HepG2 (cell line): ENCODE measurements around the gene NSMF. TPM values are rescaled to one million over a fixed set of nuclear protein-coding genes. Genes with fewer than 3 reads are reported as not detected.

Experiments
- FOXK1 ChIP-seq: sonication (generic); formaldehyde crosslinking; IDR thresholded peaks from 2 replicates; pipeline ENCODE4 v1.4.0; 2020; ENCODE audit warnings: low read depth, missing genetic modification reagents, borderline replicate concordance
- FOXO4 ChIP-seq: sonication (generic); formaldehyde crosslinking; conservative IDR thresholded peaks from 2 replicates; pipeline ENCODE4 v1.8.1; 2023; ENCODE audit warnings: missing genetic modification reagents
- HDAC6 ChIP-seq: fragments of 200-600 bp; sonication (generic); IDR thresholded peaks from 2 replicates; pipeline ENCODE4 v1.7.0; 2017; ENCODE audit warnings: mild to moderate bottlenecking, antibody characterized with exemption, low read length, low read depth
- HNRNPLL ChIP-seq: fragments of 200-400 bp; formaldehyde crosslinking; IDR thresholded peaks from 2 replicates; pipeline ENCODE4 v1.6.1; 2017; ENCODE audit warnings: mild to moderate bottlenecking, low read depth, low read length; ENCODE audit not compliant: poor library complexity, severe bottlenecking
- KDM2A ChIP-seq: sonication (generic); formaldehyde crosslinking; IDR thresholded peaks from 2 replicates; pipeline ENCODE4 v1.4.0; 2020; ENCODE audit warnings: low read depth, missing genetic modification reagents, borderline replicate concordance
- MED8 ChIP-seq: sonication (generic); formaldehyde crosslinking; IDR thresholded peaks from 2 replicates; pipeline ENCODE4 v1.8.1; 2023; ENCODE audit warnings: mild to moderate bottlenecking, missing genetic modification reagents; ENCODE audit not compliant: insufficient replicate concordance
- MTA3 ChIP-seq: sonication (generic); formaldehyde crosslinking; IDR thresholded peaks from 2 replicates; pipeline ENCODE4 v1.4.0; 2020; ENCODE audit warnings: missing genetic modification reagents
- PHF5A ChIP-seq: IDR thresholded peaks from one replicate; pipeline ENCODE4 v1.6.1; 2018; ENCODE audit warnings: low read depth, missing genetic modification reagents; ENCODE audit not compliant: unreplicated experiment
- RFX5 ChIP-seq: IDR thresholded peaks from 2 replicates; pipeline ENCODE4 v1.6.1; 2011; ENCODE audit warnings: low read depth, low read length, improper control_type of control experiment
- SIX4 ChIP-seq: sonication (generic); formaldehyde crosslinking; IDR thresholded peaks from 2 replicates; pipeline ENCODE4 v1.4.0; 2020; ENCODE audit warnings: missing genetic modification reagents
- SRY ChIP-seq: sonication (generic); formaldehyde crosslinking; IDR thresholded peaks from 2 replicates; pipeline ENCODE4 v1.8.0; 2022; ENCODE audit warnings: mild to moderate bottlenecking, missing genetic modification reagents
- STAT6 ChIP-seq: sonication (generic); formaldehyde crosslinking; IDR thresholded peaks from 2 replicates; pipeline ENCODE4 v1.4.0; 2020; ENCODE audit warnings: missing genetic modification reagents, mild to moderate bottlenecking, borderline replicate concordance
- TOE1 ChIP-seq: sonication (generic); formaldehyde crosslinking; IDR thresholded peaks from 2 replicates; pipeline ENCODE4 v1.4.0; 2020; ENCODE audit warnings: mild to moderate bottlenecking, missing genetic modification reagents
- ZBTB7B ChIP-seq: sonication (generic); formaldehyde crosslinking; IDR thresholded peaks from 2 replicates; pipeline ENCODE4 v1.4.0; 2020; ENCODE audit warnings: missing genetic modification reagents
- ZNF121 ChIP-seq: sonication (generic); formaldehyde crosslinking; IDR thresholded peaks from 2 replicates; pipeline ENCODE4 v1.5.0; 2020; ENCODE audit warnings: mild to moderate bottlenecking, missing genetic modification reagents
- ZNF180 ChIP-seq: sonication (generic); formaldehyde crosslinking; IDR thresholded peaks from 2 replicates; pipeline ENCODE4 v1.4.0; 2020; ENCODE audit warnings: low read depth, missing genetic modification reagents, borderline replicate concordance
- ZNF501 ChIP-seq: sonication (generic); formaldehyde crosslinking; IDR thresholded peaks from 2 replicates; pipeline ENCODE4 v1.5.1; 2020; ENCODE audit warnings: mild to moderate bottlenecking, moderate library complexity, missing genetic modification reagents
- ZNF549 ChIP-seq: sonication (generic); formaldehyde crosslinking; IDR thresholded peaks from 2 replicates; pipeline ENCODE4 v1.5.0; 2020; ENCODE audit warnings: missing genetic modification reagents
- ZNF552 ChIP-seq: sonication (generic); formaldehyde crosslinking; IDR thresholded peaks from 2 replicates; pipeline ENCODE4 v1.9.0; 2022; ENCODE audit warnings: missing genetic modification reagents, mild to moderate bottlenecking, borderline replicate concordance
- ZNF580 ChIP-seq: IDR thresholded peaks from 2 replicates; pipeline ENCODE4 v1.6.1; 2016; ENCODE audit warnings: low read depth, borderline replicate concordance
- ZNF629 ChIP-seq: sonication (generic); formaldehyde crosslinking; conservative IDR thresholded peaks from 2 replicates; pipeline ENCODE4 v1.5.0; 2020; ENCODE audit warnings: missing genetic modification reagents
- ZNF672 ChIP-seq: sonication (generic); formaldehyde crosslinking; IDR thresholded peaks from 2 replicates; pipeline ENCODE4 v1.8.1; 2022; ENCODE audit warnings: missing genetic modification reagents
- ZNF772 ChIP-seq: sonication (generic); formaldehyde crosslinking; IDR thresholded peaks from 2 replicates; pipeline ENCODE4 v1.5.0; 2020; ENCODE audit warnings: mild to moderate bottlenecking, missing genetic modification reagents
- polyA plus RNA-seq, 8 experiments: library from polyadenylated mRNA; depleted of rRNA in 3 of 8; stranded (reverse) in 7 of 8; unstranded in 1 of 8; fragments of >200 nt; fragmentation: Illumina TruSeq in 4 of 8; extraction: Trizol in 4 of 8; gene quantifications; 2 replicates each; pipeline versions ENCODE4 v1.2.1 to v1.2.3, GENCODE V29; 2011 to 2016; ENCODE audit warnings: low read depth in 4 of 8, missing spikeins in 1 of 8, mixed read lengths in 1 of 8; ENCODE audit not compliant: insufficient read depth in 1 of 8
- total RNA-seq, 5 experiments: library from RNA; depleted of rRNA; stranded (reverse); fragments of >200 nt; fragmentation: Illumina TruSeq; extraction: Trizol; gene quantifications; 2 replicates each; pipeline ENCODE4 v1.2.3, GENCODE V29; 2016; ENCODE audit warnings: low read depth in 1 of 5
- TF ChIP-seq, protein P1 (sequence below): sonication (generic); formaldehyde crosslinking; IDR thresholded peaks from 2 replicates; pipeline ENCODE4 v1.5.0; 2020; ENCODE audit warnings: missing genetic modification reagents

NSMF gene
- total and polyA plus RNA-seq, 2 of the 13 experiments (the other 11 are each of a cell fraction or from before 2014, with no cell fraction given) = 44.3 to 183 TPM

GRCh38 chr9:137422604-137423513 is 36.3 kb downstream of the NSMF start, which contains the start of the genes EXD3 and NOXA1 (continued):
- TF ChIP-seq, protein P1, sequence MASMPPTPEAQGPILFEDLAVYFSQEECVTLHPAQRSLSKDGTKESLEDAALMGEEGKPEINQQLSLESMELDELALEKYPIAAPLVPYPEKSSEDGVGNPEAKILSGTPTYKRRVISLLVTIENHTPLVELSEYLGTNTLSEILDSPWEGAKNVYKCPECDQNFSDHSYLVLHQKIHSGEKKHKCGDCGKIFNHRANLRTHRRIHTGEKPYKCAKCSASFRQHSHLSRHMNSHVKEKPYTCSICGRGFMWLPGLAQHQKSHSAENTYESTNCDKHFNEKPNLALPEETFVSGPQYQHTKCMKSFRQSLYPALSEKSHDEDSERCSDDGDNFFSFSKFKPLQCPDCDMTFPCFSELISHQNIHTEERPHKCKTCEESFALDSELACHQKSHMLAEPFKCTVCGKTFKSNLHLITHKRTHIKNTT (CRISPR knock-in tag) = no peak
- TF ChIP-seq PHF5A (CRISPR knock-in tag) (peak; percentile 84), MED8 (peak; percentile 73), SRY (CRISPR knock-in tag) (no peak), ZNF672 (CRISPR knock-in tag) (0 out of 2 replicates have a peak, but pooled peaks have one; percentile 93), HDAC6 (no peak), ZNF121 (CRISPR knock-in tag) (peak; percentile 58; the same call in 1 of the 2 replicates), ZNF180 (CRISPR knock-in tag) (no peak), TOE1 (no peak; the same call in 1 of the 2 replicates), MTA3 (CRISPR knock-in tag) (no peak), STAT6 (CRISPR knock-in tag) (no peak), SIX4 (CRISPR knock-in tag) (0 out of 2 replicates have a peak, but pooled peaks have one; percentile 36), FOXO4 (CRISPR knock-in tag) (no peak), ZNF501 (CRISPR knock-in tag) (no peak), ZBTB7B (peak; percentile 74), KDM2A (CRISPR knock-in tag) (peak; percentile 92), ZNF629 (CRISPR knock-in tag) (0 out of 2 replicates have a peak, but pooled peaks have one; percentile 21), ZNF552 (CRISPR knock-in tag) (no peak), RFX5 (0 out of 2 replicates have a peak, but pooled peaks have one; percentile 12), ZNF580 (peak; percentile 80; the same call in 1 of the 2 replicates), ZNF549 (CRISPR knock-in tag) (no peak), FOXK1 (CRISPR knock-in tag) (peak; percentile 81; the same call in 1 of the 2 replicates), ZNF772 (CRISPR knock-in tag) (no peak), HNRNPLL (peak; percentile 43)
